Naive thymus-derived CD4-positive, alpha-beta T cell (primary cell): ENCODE measurements around the gene MYH14. TPM values are rescaled to one million over a fixed set of nuclear protein-coding genes. Genes with fewer than 3 reads are reported as not detected.

Experiments used
- ATAC-seq: fragments of 150-1000 bp; cut with Tn5 transposase; 2 replicates; pipeline ENCODE4 v1.10.0; 2021; ENCODE audit warnings: mild to moderate bottlenecking, moderate library complexity
- CTCF ChIA-PET: fragments of 350-600 bp; sonication (Branson Sonifier 250); formaldehyde crosslinking; loops from one replicate; lab custom pipeline; 2021; ENCODE audit warnings: antibody characterized with exemption; lab: Charles Lee
- POLR2A ChIA-PET: fragments of 350-600 bp; sonication (Branson Sonifier 250); formaldehyde crosslinking; loops from one replicate; lab custom pipeline; 2021; ENCODE audit warnings: antibody characterized with exemption, inconsistent platforms; lab: Charles Lee
- DNase-seq, 9 donors: peaks; one replicate each; pipeline versions ENCODE4 v3.0.0 to v3.0.0-alpha.2; 2020 to 2022; ENCODE audit warnings: mixed read lengths in 1 of 9
- H3K27ac ChIP-seq: one replicate; pipeline ENCODE4 v1.7.0; 2013; ENCODE audit warnings: mild to moderate bottlenecking, low read depth, low read length, moderate library complexity
- H3K27me3 ChIP-seq, 2 donors: one replicate each; pipeline ENCODE4 v1.7.0; 2013; ENCODE audit warnings: low read length in 2 of 2, mild to moderate bottlenecking in 2 of 2, moderate library complexity in 2 of 2; ENCODE audit not compliant: control insufficient read depth in 2 of 2, insufficient read depth in 2 of 2
- H3K36me3 ChIP-seq, 3 experiments: 1 replicate in 2 of 3; 2 replicates in 1 of 3; pipeline ENCODE4 v1.7.0; 2013; ENCODE audit warnings: low read length in 3 of 3, mild to moderate bottlenecking in 3 of 3, moderate library complexity in 1 of 3; ENCODE audit not compliant: insufficient read depth in 3 of 3, control insufficient read depth in 2 of 3
- H3K4me1 ChIP-seq, 2 donors: one replicate each; pipeline ENCODE4 v1.7.0; 2013; ENCODE audit warnings: low read length in 2 of 2, mild to moderate bottlenecking in 2 of 2, moderate library complexity in 1 of 2; ENCODE audit not compliant: control insufficient read depth in 2 of 2, insufficient read depth in 2 of 2
- H3K4me3 ChIP-seq: 2 replicates; pipeline ENCODE4 v1.7.0; 2013; ENCODE audit warnings: mild to moderate bottlenecking, low read length
- H3K9me3 ChIP-seq, 3 experiments: 1 replicate in 2 of 3; 2 replicates in 1 of 3; pipeline ENCODE4 v1.7.0; 2013; ENCODE audit warnings: low read length in 3 of 3; ENCODE audit not compliant: control insufficient read depth in 2 of 3
- H3K27ac Mint-ChIP-seq, 9 donors: one replicate each; pipeline ENCODE4 v1.8.0; 2020 to 2022; ENCODE audit warnings: mixed read lengths in 9 of 9, mild to moderate bottlenecking in 8 of 9, moderate library complexity in 5 of 9, inconsistent platforms in 2 of 9
- H3K27me3 Mint-ChIP-seq, 5 donors: one replicate each; pipeline ENCODE4 v1.8.0; 2021 to 2022; ENCODE audit warnings: mixed read lengths in 5 of 5, mild to moderate bottlenecking in 1 of 5
- H3K36me3 Mint-ChIP-seq, 5 donors: one replicate each; pipeline ENCODE4 v1.8.0; 2020 to 2022; ENCODE audit warnings: mixed read lengths in 5 of 5, mild to moderate bottlenecking in 3 of 5, inconsistent platforms in 1 of 5
- H3K4me1 Mint-ChIP-seq, 7 donors: one replicate each; pipeline ENCODE4 v1.8.0; 2020 to 2022; ENCODE audit warnings: mixed read lengths in 7 of 7, mild to moderate bottlenecking in 3 of 7, inconsistent platforms in 1 of 7
- H3K4me3 Mint-ChIP-seq, 10 donors: one replicate each; pipeline ENCODE4 v1.8.0; 2020 to 2022; ENCODE audit warnings: mild to moderate bottlenecking in 10 of 10, mixed read lengths in 10 of 10, moderate library complexity in 6 of 10, inconsistent platforms in 2 of 10
- H3K9me3 Mint-ChIP-seq, 11 donors: one replicate each; pipeline ENCODE4 v1.8.0; 2020 to 2022; ENCODE audit warnings: mixed read lengths in 11 of 11, mild to moderate bottlenecking in 4 of 11, inconsistent platforms in 1 of 11, moderate library complexity in 1 of 11
- intact Hi-C, 2 donors: fragments of 100-400 bp; cut with micrococcal nuclease; formaldehyde crosslinking; loops; one replicate each; pipeline ENCODE4 v1.15.1; 2023
- polyA plus RNA-seq, 2 donors: library from polyadenylated mRNA; unstranded; fragments of 300-500 nt; fragmentation: Illumina TruSeq; gene quantifications; one replicate each; pipeline ENCODE4 v1.2.3, GENCODE V29; 2021
- total RNA-seq, 6 experiments: library from RNA in 5 of 6; stranded (reverse) in 5 of 6; gene quantifications; 1 replicate in 5 of 6; 2 replicates in 1 of 6; pipeline ENCODE4 v1.2.3 and lab custom pipeline; 2021 to 2026

Gene MYH14
- total and polyA plus RNA-seq, 7 experiments from 2014 or later = not detected

DNA sequence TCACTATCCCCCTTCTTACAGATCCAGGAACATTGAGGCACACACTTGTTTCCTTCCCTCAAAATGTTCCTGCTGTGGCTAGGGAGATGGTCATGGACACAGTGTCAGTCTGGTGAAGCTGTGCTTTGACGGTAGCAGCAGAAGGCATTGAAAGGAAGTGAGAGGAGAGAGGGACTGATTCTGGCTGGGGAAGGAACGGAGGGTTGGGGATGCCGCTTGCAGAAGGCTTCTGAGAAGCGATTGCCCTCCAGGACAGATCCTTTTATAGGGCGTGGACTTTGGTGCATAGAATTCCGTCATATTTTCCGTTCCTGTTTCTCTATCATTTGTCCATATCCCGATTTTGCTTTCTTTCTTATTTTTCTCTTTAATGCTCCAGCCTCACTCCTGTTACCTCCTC is 14.1 kb upstream of the MYH14 start:
- no peak overlapping the region for H3K27ac ChIP-seq
- CTCF ChIA-PET = no interaction called here
- intact Hi-C loops = no loop called here
- DNase-seq = no peak
- no peaks in the 10 kb centered on the region for H3K9me3 ChIP-seq
- no peak overlapping the region for H3K27ac Mint-ChIP-seq
- H3K9me3 Mint-ChIP-seq = peaks cover 0 to 18% (median 3%) of the 10 kb centered on the region in 11 donors
- ATAC-seq = no peak
- peaks cover 0 to 8% (median 0%) of the 10 kb centered on the region in 5 donors for H3K36me3 Mint-ChIP-seq
- H3K4me1 ChIP-seq = no peaks in the 10 kb centered on the region
- no peaks in the 10 kb centered on the region for H3K36me3 ChIP-seq
- no peak overlapping the region for H3K4me3 ChIP-seq
- H3K4me3 Mint-ChIP-seq = no peak overlapping the region
- H3K4me1 Mint-ChIP-seq = peaks cover 0 to 4% (median 0%) of the 10 kb centered on the region in 7 donors
- H3K27me3 Mint-ChIP-seq = peaks cover 0 to 37% (median 20%) of the 10 kb centered on the region in 5 donors
- H3K27me3 ChIP-seq = no peaks in the 10 kb centered on the region
- POLR2A ChIA-PET = no interaction called here

GRCh38 chr19:50190439-50190891 is 13.0 kb upstream of the MYH14 start:
- POLR2A ChIA-PET = no interaction called here
- peaks cover 0 to 8% (median 0%) of the 10 kb centered on the region in 5 donors for H3K36me3 Mint-ChIP-seq

DNA sequence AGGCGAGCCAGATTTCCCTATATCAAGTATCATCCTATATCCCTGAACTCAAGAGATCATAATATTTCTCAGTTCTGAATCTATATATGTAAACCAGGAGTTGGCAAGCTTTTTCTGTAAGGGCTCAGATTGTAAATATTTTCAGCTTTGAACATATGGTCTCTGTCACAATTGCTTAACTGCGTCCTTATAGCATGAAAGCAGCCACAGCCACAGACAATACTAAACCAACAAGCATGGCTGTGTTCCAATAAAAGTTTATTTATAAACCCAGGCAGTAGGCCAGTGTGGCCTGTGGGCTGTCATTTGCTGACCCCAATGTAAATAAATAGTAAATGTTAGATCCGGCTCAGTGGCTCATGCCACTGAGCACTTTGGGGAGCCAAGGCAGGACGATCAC is 12.2 kb upstream of the MYH14 start:
- Mint-ChIP-seq H3K9me3 (peaks cover 0 to 17% (median 2%) of the 10 kb centered on the region in 11 donors), H3K27ac (no peak overlapping the region), H3K27me3 (peaks cover 0 to 44% (median 31%) of the 10 kb centered on the region in 5 donors), H3K4me1 (peaks cover 0 to 4% (median 0%) of the 10 kb centered on the region in 7 donors), H3K4me3 (no peak overlapping the region), H3K36me3 (peaks cover 0 to 7% (median 0%) of the 10 kb centered on the region in 5 donors)
- H3K27ac ChIP-seq = no peak overlapping the region
- no peaks in the 10 kb centered on the region for H3K4me1 ChIP-seq
- no peaks in the 10 kb centered on the region for H3K27me3 ChIP-seq
- no peaks in the 10 kb centered on the region for H3K9me3 ChIP-seq
- DNase-seq (no peak), ATAC-seq (no peak)
- intact Hi-C loops = no loop called here
- H3K36me3 ChIP-seq = no peaks in the 10 kb centered on the region
- CTCF ChIA-PET = no interaction called here
- no peak overlapping the region for H3K4me3 ChIP-seq
- POLR2A ChIA-PET = no interaction called here

More at GRCh38 chr19:50190439-50190891, 13.0 kb upstream of the MYH14 start:
- no peak overlapping the region for H3K27ac Mint-ChIP-seq
- DNase-seq (no peak), ATAC-seq (no peak)
- H3K9me3 Mint-ChIP-seq = peaks cover 0 to 18% (median 3%) of the 10 kb centered on the region in 11 donors
- CTCF ChIA-PET = no interaction called here
- Histone ChIP-seq H3K4me1 (no peaks in the 10 kb centered on the region), H3K27me3 (no peaks in the 10 kb centered on the region), H3K9me3 (no peaks in the 10 kb centered on the region), H3K4me3 (no peak overlapping the region), H3K27ac (no peak overlapping the region), H3K36me3 (no peaks in the 10 kb centered on the region)
- peaks cover 0 to 4% (median 0%) of the 10 kb centered on the region in 7 donors for H3K4me1 Mint-ChIP-seq
- H3K4me3 Mint-ChIP-seq = no peak overlapping the region
- H3K27me3 Mint-ChIP-seq = peaks cover 0 to 40% (median 24%) of the 10 kb centered on the region in 5 donors
- intact Hi-C loops = no loop called here

GRCh38 chr19:50192463-50193211 is 10.8 kb upstream of the MYH14 start:
- H3K36me3 Mint-ChIP-seq = peaks cover 0 to 5% (median 0%) of the 10 kb centered on the region in 5 donors
- H3K4me3 Mint-ChIP-seq = no peak overlapping the region
- peaks cover 0 to 18% (median 3%) of the 10 kb centered on the region in 11 donors for H3K9me3 Mint-ChIP-seq
- H3K27me3 Mint-ChIP-seq = peaks cover 0 to 57% (median 43%) of the 10 kb centered on the region in 5 donors
- Histone ChIP-seq H3K27me3 (no peaks in the 10 kb centered on the region), H3K27ac (no peak overlapping the region), H3K9me3 (no peaks in the 10 kb centered on the region), H3K36me3 (no peaks in the 10 kb centered on the region), H3K4me1 (no peaks in the 10 kb centered on the region), H3K4me3 (no peak overlapping the region)
- DNase-seq = no peak
- intact Hi-C loops = no loop called here
- ATAC-seq = no peak
- peaks cover 0 to 4% (median 0%) of the 10 kb centered on the region in 7 donors for H3K4me1 Mint-ChIP-seq
- ChIA-PET POLR2A (no interaction called here), CTCF (interaction anchor here (0.6 kb wide), 1 partner anchor 1321 kb away, joined by 5 read pairs; no protein-coding TSS in a partner anchor)
- no peak overlapping the region for H3K27ac Mint-ChIP-seq

DNA sequence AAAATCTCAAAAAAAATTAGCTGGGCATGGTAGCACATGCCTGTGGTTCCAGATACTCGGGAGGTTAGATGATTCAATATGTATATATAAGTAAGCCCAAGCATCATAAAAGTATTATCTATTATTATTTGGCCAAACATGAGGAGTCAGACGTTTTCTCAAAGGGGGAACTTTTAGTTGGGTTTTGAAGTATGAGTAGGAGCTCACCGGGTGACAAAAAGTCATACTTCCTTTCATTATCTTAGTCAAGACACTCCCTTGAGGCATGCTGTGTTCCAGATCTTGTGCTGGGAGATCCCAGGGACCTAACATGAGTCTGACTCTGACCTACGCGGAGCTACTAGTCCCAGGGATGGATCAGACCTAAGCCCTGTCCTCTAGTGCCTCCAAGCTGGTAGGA is 8.2 kb upstream of the MYH14 start:
- POLR2A ChIA-PET = no interaction called here
- Histone ChIP-seq H3K27me3 (no peaks in the 10 kb centered on the region), H3K4me1 (no peaks in the 10 kb centered on the region), H3K27ac (no peak overlapping the region), H3K36me3 (no peaks in the 10 kb centered on the region), H3K4me3 (no peak overlapping the region), H3K9me3 (no peaks in the 10 kb centered on the region)
- Mint-ChIP-seq H3K27me3 (peaks cover 0 to 56% (median 50%) of the 10 kb centered on the region in 5 donors), H3K4me3 (no peak overlapping the region), H3K36me3 (peaks cover 0 to 5% (median 0%) of the 10 kb centered on the region in 5 donors), H3K27ac (no peak overlapping the region), H3K9me3 (peaks cover 0 to 12% (median 2%) of the 10 kb centered on the region in 11 donors), H3K4me1 (peaks cover 0 to 2% (median 0%) of the 10 kb centered on the region in 7 donors)
- intact Hi-C loops = no loop called here
- DNase-seq = no peak
- CTCF ChIA-PET = no interaction called here
- ATAC-seq = no peak

GRCh38 chr19:50196322-50196932 is 7.0 kb upstream of the MYH14 start:
- ChIA-PET CTCF (no interaction called here), POLR2A (no interaction called here)

More at GRCh38 chr19:50196322-50196932, 7.0 kb upstream of the MYH14 start:
- H3K4me1 ChIP-seq = no peaks in the 10 kb centered on the region
- Mint-ChIP-seq H3K4me1 (peaks cover 0 to 2% (median 0%) of the 10 kb centered on the region in 7 donors), H3K9me3 (peaks cover 0 to 12% (median 2%) of the 10 kb centered on the region in 11 donors), H3K36me3 (peaks cover 0 to 5% (median 0%) of the 10 kb centered on the region in 5 donors), H3K27me3 (peaks cover 3 to 59% (median 54%) of the 10 kb centered on the region in 5 donors), H3K27ac (no peak overlapping the region), H3K4me3 (no peak overlapping the region)
- no peaks in the 10 kb centered on the region for H3K36me3 ChIP-seq
- H3K27ac ChIP-seq = no peak overlapping the region
- H3K9me3 ChIP-seq = no peaks in the 10 kb centered on the region
- no peaks in the 10 kb centered on the region for H3K27me3 ChIP-seq
- H3K4me3 ChIP-seq = no peak overlapping the region
- DNase-seq = no peak
- ATAC-seq = no peak
- intact Hi-C loops = no loop called here
